ENCODE data around the gene ASTL.

- TF ChIP-seq CTCF (IDR thresholded peaks at IDR 0.05) (no peak), POLR2AphosphoS5 (IDR thresholded peaks at IDR 0.05; ENCODE audit: low read depth, low read length) (no peak), TCF7L2 (IDR thresholded peaks at IDR 0.05; ENCODE audit: low read depth, low read length) (no peak), SIN3A (IDR thresholded peaks at IDR 0.05; ENCODE audit: borderline replicate concordance, insufficient read depth, low read depth, low read length) (no peak)
- TF ChIP-seq, protein P1, sequence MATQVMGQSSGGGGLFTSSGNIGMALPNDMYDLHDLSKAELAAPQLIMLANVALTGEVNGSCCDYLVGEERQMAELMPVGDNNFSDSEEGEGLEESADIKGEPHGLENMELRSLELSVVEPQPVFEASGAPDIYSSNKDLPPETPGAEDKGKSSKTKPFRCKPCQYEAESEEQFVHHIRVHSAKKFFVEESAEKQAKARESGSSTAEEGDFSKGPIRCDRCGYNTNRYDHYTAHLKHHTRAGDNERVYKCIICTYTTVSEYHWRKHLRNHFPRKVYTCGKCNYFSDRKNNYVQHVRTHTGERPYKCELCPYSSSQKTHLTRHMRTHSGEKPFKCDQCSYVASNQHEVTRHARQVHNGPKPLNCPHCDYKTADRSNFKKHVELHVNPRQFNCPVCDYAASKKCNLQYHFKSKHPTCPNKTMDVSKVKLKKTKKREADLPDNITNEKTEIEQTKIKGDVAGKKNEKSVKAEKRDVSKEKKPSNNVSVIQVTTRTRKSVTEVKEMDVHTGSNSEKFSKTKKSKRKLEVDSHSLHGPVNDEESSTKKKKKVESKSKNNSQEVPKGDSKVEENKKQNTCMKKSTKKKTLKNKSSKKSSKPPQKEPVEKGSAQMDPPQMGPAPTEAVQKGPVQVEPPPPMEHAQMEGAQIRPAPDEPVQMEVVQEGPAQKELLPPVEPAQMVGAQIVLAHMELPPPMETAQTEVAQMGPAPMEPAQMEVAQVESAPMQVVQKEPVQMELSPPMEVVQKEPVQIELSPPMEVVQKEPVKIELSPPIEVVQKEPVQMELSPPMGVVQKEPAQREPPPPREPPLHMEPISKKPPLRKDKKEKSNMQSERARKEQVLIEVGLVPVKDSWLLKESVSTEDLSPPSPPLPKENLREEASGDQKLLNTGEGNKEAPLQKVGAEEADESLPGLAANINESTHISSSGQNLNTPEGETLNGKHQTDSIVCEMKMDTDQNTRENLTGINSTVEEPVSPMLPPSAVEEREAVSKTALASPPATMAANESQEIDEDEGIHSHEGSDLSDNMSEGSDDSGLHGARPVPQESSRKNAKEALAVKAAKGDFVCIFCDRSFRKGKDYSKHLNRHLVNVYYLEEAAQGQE (IDR thresholded peaks at IDR 0.05; ENCODE audit: insufficient read depth in 1 of 2, low read depth in 2 of 2, low read length in 1 of 2) = no peak
These were observed 31.2 kb downstream of the ASTL start for GRCh38 chr2:96106991-96107707.

All from Panc1 (cell line).